K562 (cell line): ENCODE results near the gene ZNF804A. TPM values are rescaled to one million over a fixed set of nuclear protein-coding genes. Genes with fewer than 3 reads are reported as not detected.

Experiments used
- ATAC-seq: fragments of 200-7000 bp; cut with Tn5 transposase; 3 replicates; pipeline ENCODE4 v1.9.1; 2020; ENCODE audit warnings: moderate library complexity
- BruUV-seq: library from RNA; stranded (reverse); fragments of 400-500 nt; replicated peaks from 2 replicates; lab custom pipeline; 2021; lab: Mats Ljungman, UMichigan
- CTCF ChIA-PET: fragments of 300-600 bp; formaldehyde crosslinking; extraction: SDS; loops from one replicate; lab custom pipeline; 2021; ENCODE audit warnings: low intra/inter-chr PET ratio; lab: Yijun Ruan, JAX
- POLR2A ChIA-PET: fragments of 300-600, 350-650 bp; sonication (Branson Sonifier 250); formaldehyde crosslinking; extraction: SDS; loops from one replicate; lab custom pipeline; 2021; ENCODE audit warnings: antibody characterized with exemption, inconsistent platforms; lab: Yijun Ruan, JAX
- DNase-seq, 4 experiments: peaks; one replicate each; pipeline versions ENCODE4 v3.0.0 to v3.0.0-alpha.2; 2011 to 2018; ENCODE audit warnings: low spot score in 3 of 4, mixed read lengths in 3 of 4; ENCODE audit errors: extremely low read depth in 1 of 4
- FAIRE-seq: peaks from 2 replicates; lab custom pipeline; 2011; peaks lifted over from hg19 to GRCh38; lab: Jason Lieb, UNC
- H2AFZ ChIP-seq: 2 replicates; pipeline ENCODE4 v1.6.0; 2011; ENCODE audit warnings: low read depth, low read length, control low read depth, inconsistent platforms
- H3K27ac ChIP-seq: fragments of 200-600 bp; 3 replicates; pipeline ENCODE4 v1.8.0; 2011; ENCODE audit warnings: low read depth, mild to moderate bottlenecking, control low read depth, inconsistent platforms, low read length, moderate library complexity, mixed read lengths; ENCODE audit errors: extremely low read depth
- H3K27me3 ChIP-seq, 2 experiments: fragments of 300-600 bp in 1 of 2; 2 replicates in 1 of 2; 3 replicates in 1 of 2; pipeline versions ENCODE4 v1.6.0 to v1.8.0; 2011; ENCODE audit warnings: inconsistent platforms in 2 of 2, low read length in 2 of 2, mild to moderate bottlenecking in 1 of 2, mixed read lengths in 1 of 2, moderate library complexity in 1 of 2; ENCODE audit not compliant: control insufficient read depth in 2 of 2, insufficient read depth in 2 of 2
- H3K36me3 ChIP-seq: fragments of 300-600 bp; 3 replicates; pipeline ENCODE4 v1.8.0; 2011; ENCODE audit warnings: mild to moderate bottlenecking, low read length, inconsistent platforms; ENCODE audit not compliant: control insufficient read depth, insufficient read depth
- H3K4me1 ChIP-seq, 2 experiments: fragments of 200-600 bp in 1 of 2; replicated peaks in 1 of 2; 2 replicates in 1 of 2; 3 replicates in 1 of 2; pipeline versions ENCODE4 v1.5.1 to v1.8.0; 2011; ENCODE audit warnings: inconsistent platforms in 2 of 2, low read length in 2 of 2, mild to moderate bottlenecking in 1 of 2, mixed read lengths in 1 of 2, moderate library complexity in 1 of 2; ENCODE audit not compliant: control insufficient read depth in 2 of 2, insufficient read depth in 2 of 2
- H3K4me2 ChIP-seq: 2 replicates; pipeline ENCODE4 v1.6.1; 2011; ENCODE audit warnings: low read length, control low read depth, inconsistent platforms, mixed read lengths; ENCODE audit not compliant: insufficient read depth
- H3K4me3 ChIP-seq: fragments of 200-600 bp; sonication (generic), shearing (Covaris generic); 2 replicates; pipeline ENCODE4 v1.5.1; 2016; ENCODE audit warnings: control low read depth, inconsistent platforms
- H3K79me2 ChIP-seq: fragments of 200-600 bp; 3 replicates; pipeline ENCODE4 v1.8.0; 2011; ENCODE audit warnings: low read length, inconsistent platforms; ENCODE audit not compliant: control insufficient read depth, insufficient read depth
- H3K9ac ChIP-seq, 2 experiments: 2 replicates each; pipeline versions ENCODE4 v1.6.0 to v1.6.1; 2011; ENCODE audit warnings: low read depth in 2 of 2, low read length in 2 of 2, control low read depth in 1 of 2, inconsistent platforms in 1 of 2, mild to moderate bottlenecking in 1 of 2, mixed read lengths in 1 of 2; ENCODE audit not compliant: insufficient read depth in 1 of 2
- H3K9me1 ChIP-seq: one replicate; pipeline ENCODE4 v1.6.0; 2011; ENCODE audit warnings: inconsistent platforms, mild to moderate bottlenecking, low read length, moderate library complexity; ENCODE audit not compliant: control insufficient read depth, insufficient read depth
- H3K9me3 ChIP-seq: replicated peaks from 2 replicates; pipeline ENCODE4 v1.5.1; 2011; ENCODE audit warnings: low read depth, low read length, inconsistent platforms; ENCODE audit not compliant: control insufficient read depth, insufficient read depth
- H4K20me1 ChIP-seq: replicated peaks from 2 replicates; pipeline ENCODE4 v1.6.1; 2011; ENCODE audit warnings: low read length, inconsistent platforms, mixed read lengths; ENCODE audit not compliant: control insufficient read depth, insufficient read depth
- ATF2 ChIP-seq: sonication (generic); formaldehyde crosslinking; IDR thresholded peaks from 2 replicates; pipeline ENCODE4 v1.8.1; 2022; ENCODE audit warnings: missing genetic modification reagents
- DIDO1 ChIP-seq: fragments of 450-650 bp; IDR thresholded peaks from 2 replicates; pipeline ENCODE4 v1.6.1; 2016; ENCODE audit warnings: low read depth, missing biosample characterization, missing genetic modification characterization
- FOXJ2 ChIP-seq: fragments of 200-800 bp; sonication (Bioruptor generic); IDR thresholded peaks from 2 replicates; pipeline ENCODE4 v1.6.1; 2016; ENCODE audit warnings: missing genetic modification characterization, missing compliant biosample characterization
- HLTF ChIP-seq: fragments of 450-650 bp; IDR thresholded peaks from 2 replicates; pipeline ENCODE4 v1.6.1; 2016
- HMG20A ChIP-seq: fragments of 450-650 bp; formaldehyde crosslinking; conservative IDR thresholded peaks from 2 replicates; pipeline ENCODE4 v1.4.0; 2020; ENCODE audit warnings: mild to moderate bottlenecking, mixed read lengths
- JUND ChIP-seq, 2 experiments: IDR thresholded peaks; 2 replicates in 1 of 2; 3 replicates in 1 of 2; pipeline ENCODE4 v1.6.1; 2011; ENCODE audit warnings: borderline replicate concordance in 2 of 2, low read depth in 2 of 2, low read length in 2 of 2, improper control_type of control experiment in 1 of 2, missing biosample characterization in 1 of 2, missing genetic modification characterization in 1 of 2, missing genetic modification reagents in 1 of 2
- MAFG ChIP-seq: fragments of 450-650 bp; conservative IDR thresholded peaks from 2 replicates; pipeline ENCODE4 v1.6.1; 2016; ENCODE audit warnings: missing genetic modification characterization, missing compliant biosample characterization
- PREB ChIP-seq: sonication (generic); formaldehyde crosslinking; IDR thresholded peaks from 2 replicates; pipeline ENCODE4 v1.8.1; 2023; ENCODE audit warnings: mild to moderate bottlenecking, missing genetic modification reagents
- RAD51 ChIP-seq: fragments of 450-650 bp; IDR thresholded peaks from 2 replicates; pipeline ENCODE4 v1.7.1; 2016; ENCODE audit warnings: low read depth, mild to moderate bottlenecking, borderline replicate concordance
- TFAP4 ChIP-seq: sonication (generic); formaldehyde crosslinking; IDR thresholded peaks from 2 replicates; pipeline ENCODE4 v1.8.0; 2022; ENCODE audit warnings: missing genetic modification reagents, mild to moderate bottlenecking, moderate library complexity, borderline replicate concordance
- TFE3 ChIP-seq: fragments of 450-650 bp; formaldehyde crosslinking; IDR thresholded peaks from 2 replicates; pipeline ENCODE4 v1.4.0; 2020; ENCODE audit warnings: mild to moderate bottlenecking, mixed read lengths
- TOE1 ChIP-seq, 2 experiments: fragments of 450-650 bp in 1 of 2; sonication (generic) in 1 of 2; formaldehyde crosslinking in 1 of 2; IDR thresholded peaks; 2 replicates each; pipeline versions ENCODE4 v1.7.1 to v1.8.0; 2016 to 2022; ENCODE audit warnings: borderline replicate concordance in 2 of 2, mild to moderate bottlenecking in 2 of 2, antibody characterized with exemption in 1 of 2, inconsistent platforms in 1 of 2, low read depth in 1 of 2, missing genetic modification reagents in 1 of 2, moderate library complexity in 1 of 2
- ZBTB2 ChIP-seq: fragments of 450-650 bp; IDR thresholded peaks from 2 replicates; pipeline ENCODE4 v1.6.1; 2016; ENCODE audit warnings: antibody characterized with exemption
- ZKSCAN1 ChIP-seq: fragments of 150-350 bp; IDR thresholded peaks from 2 replicates; pipeline ENCODE4 v1.6.1; 2016; ENCODE audit warnings: low read depth, low read length
- ZKSCAN3 ChIP-seq: fragments of 250-450 bp; sonication (Bioruptor Pico); IDR thresholded peaks from 2 replicates; pipeline ENCODE4 v1.4.0; 2020
- ZNF408 ChIP-seq: fragments of 250-450 bp; sonication (Bioruptor Pico); IDR thresholded peaks from 2 replicates; pipeline ENCODE4 v1.4.0; 2020; ENCODE audit warnings: low read depth, mild to moderate bottlenecking, moderate library complexity
- WGBS: fragments of 100-300 bp; shearing (Covaris generic); methylation state at CpG from one replicate; pipeline ENCODE4 v1.1.6; 2016; ENCODE audit warnings: low coverage, mixed read lengths; ENCODE audit not compliant: insufficient coverage; ENCODE audit errors: missing lambda C conversion rate; 5-methylcytosine and 5-hydroxymethylcytosine counted together
- in situ Hi-C: fragments of 300-500 bp; cut with MboI; formaldehyde crosslinking; loops from 4 replicates; pipeline ENCODE4 v1.15.0; 2018; ENCODE audit warnings: inconsistent platforms, mixed read lengths
- intact Hi-C: fragments of 100-400 bp; cut with micrococcal nuclease; formaldehyde crosslinking; loops from 2 replicates; pipeline ENCODE4 v1.14.2; 2022
- polyA plus RNA-seq, 8 experiments: library from polyadenylated mRNA; depleted of rRNA in 4 of 8; stranded (reverse) in 5 of 8; unstranded in 3 of 8; fragments of >200 nt; fragmentation: Nextera tagmentation in 2 of 8; fragmentation: Illumina TruSeq in 1 of 8; extraction: Ambion mirVana in 2 of 8; extraction: Trizol in 1 of 8; gene quantifications; 2 replicates each; pipeline versions ENCODE4 v1.2.1 to v1.2.3, GENCODE V29; 2011 to 2014; ENCODE audit warnings: inconsistent platforms in 1 of 8, missing spikeins in 1 of 8
- total RNA-seq, 7 experiments: library from RNA; depleted of rRNA in 6 of 7; stranded (reverse); fragments of >200 nt in 6 of 7; fragmentation: Illumina TruSeq in 2 of 7; extraction: Trizol in 2 of 7; gene quantifications; 2 replicates each; pipeline versions ENCODE4 v1.2.1 to v1.2.3, GENCODE V29; 2011 to 2021; ENCODE audit warnings: low replicate concordance in 1 of 7

Gene ZNF804A
- total and polyA plus RNA-seq, 9 of the 15 experiments (the other 6 are each of a cell fraction or from before 2014, with no cell fraction given), result 0.01 to 1.2 (median 0.73) TPM

- no peaks in the 10 kb centered on the region for H3K36me3 ChIP-seq
- no peaks in the 10 kb centered on the region for H3K4me1 ChIP-seq
- WGBS, result 5% methylated on average over 2 of the region's 2 CpGs
- FAIRE-seq (no peak), DNase-seq (no peak), ATAC-seq (no peak)
- POLR2A ChIA-PET, result no interaction called here
- H3K9ac ChIP-seq, result no peak overlapping the region
- H3K4me3 ChIP-seq, result no peak overlapping the region
- no peak overlapping the region for H2AFZ ChIP-seq
- CTCF ChIA-PET, result no interaction called here
- no peaks in the 10 kb centered on the region for H3K9me3 ChIP-seq
- BruUV-seq, result no TSS peak
- H3K4me2 ChIP-seq, result no peak overlapping the region
- in situ Hi-C loops, result no loop called here
- H3K27ac ChIP-seq, result no peak overlapping the region
- H3K27me3 ChIP-seq, result no peaks in the 10 kb centered on the region
- no peaks in the 10 kb centered on the region for H4K20me1 ChIP-seq
- intact Hi-C loops, result no loop called here
- H3K79me2 ChIP-seq, result no peaks in the 10 kb centered on the region
- H3K9me1 ChIP-seq, result no peaks in the 10 kb centered on the region
- TF ChIP-seq FOXJ2 (tag), result no peak
- 0 out of 2 replicates have a peak, but pooled peaks have one; percentile 22 for TF ChIP-seq MAFG
- TF ChIP-seq JUND (IDR thresholded peaks at IDR 0.05; ENCODE audit: borderline replicate concordance, low read depth, low read length), result no peak
- TF ChIP-seq JUND (tag; IDR thresholded peaks at IDR 0.05; ENCODE audit: borderline replicate concordance, low read depth, low read length), result no peak
- TF ChIP-seq ZKSCAN3, result no peak
- TF ChIP-seq TFAP4, result no peak
- no peak for TF ChIP-seq ZNF408
- no peak for TF ChIP-seq HLTF
- no peak for TF ChIP-seq PREB (CRISPR knock-in tag)
- peak; percentile 77; the same call in 1 of the 2 replicates for TF ChIP-seq TOE1 (IDR thresholded peaks at IDR 0.05; ENCODE audit: borderline replicate concordance)
- TF ChIP-seq TOE1 (CRISPR knock-in tag; IDR thresholded peaks at IDR 0.05; ENCODE audit: borderline replicate concordance, low read depth), result no peak
- no peak for TF ChIP-seq DIDO1
- TF ChIP-seq ZKSCAN1, result no peak
- TF ChIP-seq TFE3, result peak; percentile 96
- no peak for TF ChIP-seq HMG20A (CRISPR knock-in tag)
- peak; percentile 82 for TF ChIP-seq RAD51
- TF ChIP-seq ATF2, result no peak
- TF ChIP-seq ZBTB2, result no peak
Observed at GRCh38 chr2:184756885-184757284, 158.6 kb downstream of the ZNF804A start.
